RKO (cell line): ENCODE measurements around the gene LYPD3.

Experiments
- DNase-seq: peaks from one replicate; pipeline ENCODE4 v3.0.0-alpha.2; 2016; ENCODE audit warnings: low spot score

The LYPD3 gene

GRCh38 chr19:43485951-43486350, 20.5 kb upstream of the LYPD3 start:
- DNase-seq = no peak

GRCh38 chr19:43483281-43483680, 17.9 kb upstream of the LYPD3 start:
- no peak for DNase-seq

GRCh38 chr19:43482193-43482592, 16.8 kb upstream of the LYPD3 start:
- DNase-seq = no peak

- no peak for DNase-seq
Observed at GRCh38 chr19:43481701-43482100, 16.3 kb upstream of the LYPD3 start.

GRCh38 chr19:43480574-43480973, 15.2 kb upstream of the LYPD3 start:
- no peak for DNase-seq

- DNase-seq = no peak
Observed at GRCh38 chr19:43479961-43480561, 14.7 kb upstream of the LYPD3 start.

- DNase-seq = no peak
Observed at GRCh38 chr19:43479226-43479625, 13.8 kb upstream of the LYPD3 start.

- DNase-seq = no peak
Observed at GRCh38 chr19:43478323-43478722, 12.9 kb upstream of the LYPD3 start.

GRCh38 chr19:43476606-43477005, 11.2 kb upstream of the LYPD3 start:
- peak; percentile 21 for DNase-seq

- peak; percentile 93 for DNase-seq
Observed at GRCh38 chr19:43474986-43475705, 9.7 kb upstream of the LYPD3 start.

GRCh38 chr19:43474487-43474886, 9.1 kb upstream of the LYPD3 start:
- no peak for DNase-seq

GRCh38 chr19:43471091-43471490, 5.7 kb upstream of the LYPD3 start:
- no peak for DNase-seq

GRCh38 chr19:43470288-43470687, 4.9 kb upstream of the LYPD3 start:
- peak; percentile 90 for DNase-seq

- DNase-seq = no peak
Observed at GRCh38 chr19:43469160-43469480, 3.7 kb upstream of the LYPD3 start.

- DNase-seq = no peak
Observed at GRCh38 chr19:43468354-43469159, 3.1 kb upstream of the LYPD3 start.

- no peak for DNase-seq
Observed at GRCh38 chr19:43467730-43468129, 2.3 kb upstream of the LYPD3 start.

GRCh38 chr19:43467276-43467675, 1.9 kb upstream of the LYPD3 start:
- no peak for DNase-seq

- DNase-seq = no peak
Observed at GRCh38 chr19:43466793-43467192, 1.4 kb upstream of the LYPD3 start.

GRCh38 chr19:43464134-43464775, 1.2 kb downstream of the LYPD3 start:
- no peak for DNase-seq

- DNase-seq = peak; percentile 93
Observed at GRCh38 chr19:43463381-43464133, 1.9 kb downstream of the LYPD3 start.

GRCh38 chr19:43462785-43463380, 2.5 kb downstream of the LYPD3 start:
- DNase-seq = no peak

GRCh38 chr19:43462383-43462782, 3.0 kb downstream of the LYPD3 start:
- no peak for DNase-seq
